OCI-LY3 (cell line): Measurements from ENCODE around the gene PJA2.

ENCODE experiments used
- H2AFZ ChIP-seq: fragments of 200-600, 300-600 bp; shearing (Covaris generic); 2 replicates; pipeline ENCODE4 v1.6.0; 2014; ENCODE audit warnings: antibody characterized with exemption, low read depth, low read length
- H3K27ac ChIP-seq: fragments of 200-600, 300-600 bp; sonication (generic); 2 replicates; pipeline ENCODE4 v1.5.1; 2014; ENCODE audit warnings: mild to moderate bottlenecking, low read length, moderate library complexity, mixed read lengths
- H3K27me3 ChIP-seq: fragments of 200-600, 300-600 bp; sonication (generic); 2 replicates; pipeline ENCODE4 v1.6.1; 2014; ENCODE audit warnings: low read depth, low read length, mixed read lengths
- H3K36me3 ChIP-seq: fragments of 200-600, 300-600 bp; sonication (generic); replicated peaks from 2 replicates; pipeline ENCODE3; 2014; ENCODE audit warnings: low read depth, low read length, mixed read lengths
- H3K4me1 ChIP-seq: fragments of 300-600, 200-600 bp; sonication (generic); 2 replicates; pipeline ENCODE4 v1.6.1; 2014; ENCODE audit warnings: low read length, mixed read lengths
- H3K4me2 ChIP-seq: fragments of 200-600, 300-600 bp; sonication (generic); 2 replicates; pipeline ENCODE4 v1.6.1; 2014; ENCODE audit warnings: low read length, mixed read lengths
- H3K4me3 ChIP-seq: fragments of 300-600, 200-600 bp; sonication (generic); 2 replicates; pipeline ENCODE4 v1.5.1; 2014; ENCODE audit warnings: antibody characterized with exemption, mild to moderate bottlenecking, low read length, moderate library complexity
- H3K79me2 ChIP-seq: fragments of 300-600, 200-600 bp; shearing (Covaris generic); 2 replicates; pipeline ENCODE4 v1.6.1; 2014; ENCODE audit warnings: mild to moderate bottlenecking, low read length, mixed read lengths
- H3K9ac ChIP-seq: fragments of 300-600, 200-600 bp; shearing (Covaris generic); 2 replicates; pipeline ENCODE4 v1.6.0; 2014; ENCODE audit warnings: mild to moderate bottlenecking, low read length, moderate library complexity
- H3K9me3 ChIP-seq: fragments of 200-600, 300-600 bp; shearing (Covaris generic); 2 replicates; pipeline ENCODE4 v1.6.1; 2014; ENCODE audit warnings: low read length, mixed read lengths; ENCODE audit not compliant: insufficient read depth
- H4K20me1 ChIP-seq: fragments of 200-600, 300-600 bp; sonication (generic); 2 replicates; pipeline ENCODE4 v1.6.1; 2016; ENCODE audit warnings: low read length, mixed read lengths; ENCODE audit not compliant: insufficient read depth
- EZH2phosphoT487 ChIP-seq: fragments of 200-600 bp; shearing (Covaris generic); IDR thresholded peaks from 2 replicates; pipeline ENCODE4 v1.6.1; 2018; ENCODE audit warnings: antibody characterized with exemption, mixed run types, low read depth
- TF ChIP-seq, protein P1 (sequence below): fragments of 200-600, 300-600 bp; sonication (generic); IDR thresholded peaks from 2 replicates; pipeline ENCODE4 v1.5.1; 2014; ENCODE audit warnings: antibody characterized with exemption, low read length, low read depth

The PJA2 gene

DNA sequence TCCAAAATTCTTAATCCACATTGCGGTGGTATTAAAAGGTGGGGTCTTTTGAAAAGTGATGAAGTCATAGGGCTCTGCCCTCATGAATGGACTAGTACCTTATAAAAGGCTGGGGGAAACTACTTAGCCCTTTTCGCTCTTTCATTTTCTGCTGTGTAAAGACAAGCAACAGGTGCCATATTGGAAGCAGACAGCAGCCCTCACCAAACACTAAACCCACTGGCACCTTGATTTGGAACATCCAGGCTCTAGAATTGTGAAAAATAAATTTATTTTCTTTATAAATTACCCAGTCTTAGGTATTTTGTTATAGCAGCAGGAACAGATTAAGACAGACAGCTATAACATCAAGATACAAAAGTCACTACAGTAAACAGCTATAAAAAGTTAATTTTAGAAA, 12.8 kb downstream of the PJA2 start:
- peaks cover 38% of the 10 kb centered on the region for H4K20me1 ChIP-seq
- no peaks in the 10 kb centered on the region for H3K4me1 ChIP-seq
- H3K4me2 ChIP-seq: no peak overlapping the region
- no peaks in the 10 kb centered on the region for H3K36me3 ChIP-seq
- peaks cover 35% of the 10 kb centered on the region for H3K79me2 ChIP-seq
- no peaks in the 10 kb centered on the region for H3K9me3 ChIP-seq
- H3K4me3 ChIP-seq: no peak overlapping the region
- no peak overlapping the region for H2AFZ ChIP-seq
- no peak overlapping the region for H3K9ac ChIP-seq
- no peaks in the 10 kb centered on the region for H3K27me3 ChIP-seq
- TF ChIP-seq, protein P1, sequence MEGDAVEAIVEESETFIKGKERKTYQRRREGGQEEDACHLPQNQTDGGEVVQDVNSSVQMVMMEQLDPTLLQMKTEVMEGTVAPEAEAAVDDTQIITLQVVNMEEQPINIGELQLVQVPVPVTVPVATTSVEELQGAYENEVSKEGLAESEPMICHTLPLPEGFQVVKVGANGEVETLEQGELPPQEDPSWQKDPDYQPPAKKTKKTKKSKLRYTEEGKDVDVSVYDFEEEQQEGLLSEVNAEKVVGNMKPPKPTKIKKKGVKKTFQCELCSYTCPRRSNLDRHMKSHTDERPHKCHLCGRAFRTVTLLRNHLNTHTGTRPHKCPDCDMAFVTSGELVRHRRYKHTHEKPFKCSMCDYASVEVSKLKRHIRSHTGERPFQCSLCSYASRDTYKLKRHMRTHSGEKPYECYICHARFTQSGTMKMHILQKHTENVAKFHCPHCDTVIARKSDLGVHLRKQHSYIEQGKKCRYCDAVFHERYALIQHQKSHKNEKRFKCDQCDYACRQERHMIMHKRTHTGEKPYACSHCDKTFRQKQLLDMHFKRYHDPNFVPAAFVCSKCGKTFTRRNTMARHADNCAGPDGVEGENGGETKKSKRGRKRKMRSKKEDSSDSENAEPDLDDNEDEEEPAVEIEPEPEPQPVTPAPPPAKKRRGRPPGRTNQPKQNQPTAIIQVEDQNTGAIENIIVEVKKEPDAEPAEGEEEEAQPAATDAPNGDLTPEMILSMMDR: no peak
- TF ChIP-seq EZH2phosphoT487: no peak
- no peak overlapping the region for H3K27ac ChIP-seq

DNA sequence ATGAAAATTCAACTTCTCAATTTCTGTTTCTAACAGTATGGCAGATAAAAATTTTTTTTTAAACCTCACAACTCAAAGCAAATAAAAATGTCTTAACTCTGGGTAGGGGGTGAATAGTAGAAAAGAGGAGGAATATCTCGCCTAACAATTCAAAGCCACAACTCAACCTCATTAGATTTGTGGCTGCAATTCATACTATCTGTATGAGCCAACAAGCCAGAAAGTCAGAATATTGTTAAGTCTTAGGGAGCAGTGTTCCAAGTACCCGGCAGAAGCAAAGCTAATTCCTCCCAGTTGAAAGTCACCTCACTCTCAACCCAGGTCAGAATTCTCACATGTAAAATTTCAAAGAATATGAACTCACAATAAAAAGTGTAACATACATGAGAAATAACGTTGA, 15.0 kb downstream of the PJA2 start:
- TF ChIP-seq, protein P1: no peak
- TF ChIP-seq EZH2phosphoT487: no peak
- H4K20me1 ChIP-seq: peaks cover 34% of the 10 kb centered on the region

GRCh38 chr5:109390188-109390587, 19.6 kb downstream of the PJA2 start:
- no peaks in the 10 kb centered on the region for H3K9me3 ChIP-seq
- no peak overlapping the region for H3K4me3 ChIP-seq
- no peak overlapping the region for H3K27ac ChIP-seq
- no peak overlapping the region for H3K4me2 ChIP-seq
- H3K9ac ChIP-seq: no peak overlapping the region
- H3K79me2 ChIP-seq: peaks cover 17% of the 10 kb centered on the region; the same call in 1 of the 2 replicates
- H3K36me3 ChIP-seq: peaks cover 3% of the 10 kb centered on the region
- no peak for TF ChIP-seq EZH2phosphoT487
- TF ChIP-seq, protein P1: no peak
- no peak overlapping the region for H2AFZ ChIP-seq
- H3K27me3 ChIP-seq: no peaks in the 10 kb centered on the region
- no peaks in the 10 kb centered on the region for H3K4me1 ChIP-seq
- H4K20me1 ChIP-seq: peaks cover 31% of the 10 kb centered on the region

More for the DNA sequence above, 15.0 kb downstream of the PJA2 start:
- Histone ChIP-seq H3K27ac (no peak overlapping the region), H3K4me3 (no peak overlapping the region), H3K9me3 (no peaks in the 10 kb centered on the region), H3K36me3 (peaks cover 3% of the 10 kb centered on the region), H3K79me2 (peaks cover 26% of the 10 kb centered on the region), H3K27me3 (no peaks in the 10 kb centered on the region), H3K9ac (no peak overlapping the region), H2AFZ (no peak overlapping the region), H3K4me1 (no peaks in the 10 kb centered on the region), H3K4me2 (no peak overlapping the region)

- H3K4me2 ChIP-seq: no peak overlapping the region
- H4K20me1 ChIP-seq: peaks cover 23% of the 10 kb centered on the region
- TF ChIP-seq EZH2phosphoT487: no peak
- TF ChIP-seq, protein P1: no peak
Measured at GRCh38 chr5:109388407-109388806, 21.4 kb downstream of the PJA2 start.

More at GRCh38 chr5:109388407-109388806, 21.4 kb downstream of the PJA2 start:
- H3K4me1 ChIP-seq: no peaks in the 10 kb centered on the region
- no peak overlapping the region for H2AFZ ChIP-seq
- no peaks in the 10 kb centered on the region for H3K9me3 ChIP-seq
- no peak overlapping the region for H3K4me3 ChIP-seq
- no peak overlapping the region for H3K9ac ChIP-seq
- peaks cover 3% of the 10 kb centered on the region for H3K36me3 ChIP-seq
- H3K27ac ChIP-seq: no peak overlapping the region
- no peaks in the 10 kb centered on the region for H3K27me3 ChIP-seq
- H3K79me2 ChIP-seq: peaks cover 10% of the 10 kb centered on the region; the same call in 1 of the 2 replicates
